Measurements from ENCODE around the gene PARP2.

Gene PARP2

DNA sequence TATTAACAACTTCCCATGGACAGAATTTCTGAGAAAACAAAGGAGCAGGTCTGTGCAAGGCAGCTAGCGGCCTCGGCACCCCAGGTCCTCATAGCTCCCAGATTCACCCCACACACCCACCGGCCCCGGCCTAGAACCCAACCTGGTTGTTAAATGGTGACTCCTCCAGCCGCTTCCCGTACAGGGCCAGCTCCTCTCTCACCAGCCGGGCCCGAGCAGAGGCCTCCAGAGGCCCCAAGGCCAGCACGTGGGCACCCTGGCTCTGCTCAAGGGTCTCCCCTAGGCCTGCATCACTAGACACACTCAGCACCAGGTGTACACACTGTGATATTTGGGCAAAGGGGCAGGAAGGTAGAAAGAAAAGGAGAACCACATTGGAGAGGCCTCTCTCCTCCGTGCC lies 39.6 kb downstream of the PARP2 start:
- TF ChIP-seq, protein P1, sequence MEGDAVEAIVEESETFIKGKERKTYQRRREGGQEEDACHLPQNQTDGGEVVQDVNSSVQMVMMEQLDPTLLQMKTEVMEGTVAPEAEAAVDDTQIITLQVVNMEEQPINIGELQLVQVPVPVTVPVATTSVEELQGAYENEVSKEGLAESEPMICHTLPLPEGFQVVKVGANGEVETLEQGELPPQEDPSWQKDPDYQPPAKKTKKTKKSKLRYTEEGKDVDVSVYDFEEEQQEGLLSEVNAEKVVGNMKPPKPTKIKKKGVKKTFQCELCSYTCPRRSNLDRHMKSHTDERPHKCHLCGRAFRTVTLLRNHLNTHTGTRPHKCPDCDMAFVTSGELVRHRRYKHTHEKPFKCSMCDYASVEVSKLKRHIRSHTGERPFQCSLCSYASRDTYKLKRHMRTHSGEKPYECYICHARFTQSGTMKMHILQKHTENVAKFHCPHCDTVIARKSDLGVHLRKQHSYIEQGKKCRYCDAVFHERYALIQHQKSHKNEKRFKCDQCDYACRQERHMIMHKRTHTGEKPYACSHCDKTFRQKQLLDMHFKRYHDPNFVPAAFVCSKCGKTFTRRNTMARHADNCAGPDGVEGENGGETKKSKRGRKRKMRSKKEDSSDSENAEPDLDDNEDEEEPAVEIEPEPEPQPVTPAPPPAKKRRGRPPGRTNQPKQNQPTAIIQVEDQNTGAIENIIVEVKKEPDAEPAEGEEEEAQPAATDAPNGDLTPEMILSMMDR (conservative IDR thresholded peaks at IDR 0.05; ENCODE audit: low read depth, low read length), result no peak
- no peak overlapping the region for H3K4me3 ChIP-seq (ENCODE audit: low read length)
- no peak for DNase-seq (ENCODE audit: low read depth)

DNA sequence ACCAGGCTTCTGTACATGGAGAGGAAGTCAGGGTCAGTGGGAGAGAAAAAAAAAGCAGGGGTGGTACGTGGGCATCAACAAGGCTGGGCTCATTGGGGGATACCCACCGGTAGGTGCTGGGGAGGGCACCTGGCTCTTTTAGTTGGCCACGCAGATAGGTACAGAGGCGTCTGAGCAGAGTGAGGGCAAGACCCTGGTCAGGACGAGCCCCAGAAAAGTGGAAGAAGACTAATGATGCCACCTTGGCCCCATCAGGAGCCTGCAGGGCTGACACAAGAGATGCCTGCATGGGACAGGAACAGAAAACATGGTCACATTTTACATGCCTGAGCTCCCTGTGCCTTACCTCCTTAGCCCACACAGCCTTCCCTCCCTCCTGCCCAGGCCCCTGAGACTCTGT lies 40.2 kb downstream of the PARP2 start:
- no peak for DNase-seq (ENCODE audit: low read depth)
- no peak overlapping the region for H3K4me3 ChIP-seq (ENCODE audit: low read length)
- TF ChIP-seq, protein P1 (conservative IDR thresholded peaks at IDR 0.05; ENCODE audit: low read depth, low read length), result no peak

DNA sequence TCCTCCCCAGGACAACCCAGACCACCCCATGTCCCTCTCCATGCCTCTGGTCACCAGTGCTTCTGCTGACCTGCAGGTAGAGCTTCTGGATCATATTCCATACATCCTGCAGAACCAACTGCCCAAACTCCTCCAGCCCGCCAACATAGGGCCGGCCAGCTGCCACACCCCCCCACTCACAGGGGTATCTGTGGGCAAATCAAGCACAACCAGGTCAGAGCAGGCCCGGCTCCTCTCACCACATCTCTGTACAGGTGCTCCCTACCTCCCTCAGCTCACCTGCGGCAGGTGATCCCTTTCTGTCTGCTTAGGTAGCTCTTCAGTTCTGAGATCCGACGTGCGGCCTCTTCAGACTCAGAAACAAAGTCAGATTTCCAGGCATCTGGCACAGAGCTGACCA lies 40.9 kb downstream of the PARP2 start:
- no peak overlapping the region for H3K4me3 ChIP-seq (ENCODE audit: low read length)
- DNase-seq (ENCODE audit: low read depth), result no peak
- TF ChIP-seq, protein P1 (conservative IDR thresholded peaks at IDR 0.05; ENCODE audit: low read depth, low read length), result no peak

DNA sequence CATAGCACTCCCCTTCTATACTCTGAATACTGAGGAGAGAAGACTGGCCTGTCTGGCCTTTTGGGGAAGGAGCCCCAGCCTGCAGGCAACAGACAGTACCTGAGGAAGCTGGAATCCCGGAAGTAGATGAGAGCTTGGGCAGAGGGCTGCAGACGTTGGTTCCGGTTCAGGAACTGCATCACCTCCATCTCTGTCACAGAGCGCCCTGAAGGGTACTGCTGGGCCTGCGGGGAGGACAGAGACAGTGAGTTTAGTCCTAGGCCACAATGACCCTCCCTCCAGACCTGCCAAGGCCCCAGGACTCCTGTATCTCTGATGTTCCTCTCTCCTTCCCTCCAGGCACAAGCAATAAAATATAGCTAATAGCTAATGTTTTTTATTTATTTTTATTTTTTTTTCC lies 41.5 kb downstream of the PARP2 start:
- no peak overlapping the region for H3K4me3 ChIP-seq (ENCODE audit: low read length)
- DNase-seq (ENCODE audit: low read depth), result no peak
- TF ChIP-seq, protein P1 (conservative IDR thresholded peaks at IDR 0.05; ENCODE audit: low read depth, low read length), result no peak

DNA sequence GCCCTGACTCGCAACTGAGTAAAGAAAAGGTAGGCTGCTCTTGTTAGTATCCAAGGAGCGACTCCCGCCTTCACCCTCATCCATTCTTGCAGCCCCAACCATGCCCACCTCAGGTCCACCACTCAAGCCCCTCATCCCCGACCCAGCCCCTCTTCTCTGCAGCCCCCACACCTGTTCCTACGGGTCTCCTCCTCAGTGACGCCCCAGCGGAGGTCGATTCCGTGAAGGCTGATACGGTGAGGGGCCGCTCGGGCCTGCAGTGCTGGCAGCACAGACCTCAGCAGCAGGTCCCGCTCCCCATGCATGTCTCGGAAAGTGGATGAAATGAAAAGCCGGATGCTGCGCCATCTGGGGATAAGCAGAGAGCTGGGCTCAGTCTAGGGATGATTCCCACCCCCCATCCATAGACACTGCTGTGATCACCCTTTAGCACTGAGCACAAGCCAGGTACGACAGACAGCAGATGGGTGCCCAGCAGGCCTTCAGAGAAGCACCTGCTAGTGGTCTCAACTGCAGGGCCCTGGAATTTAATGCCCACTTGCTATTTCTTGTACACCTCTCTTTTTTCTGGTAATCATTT lies 42.9 kb downstream of the PARP2 start:
- DNase-seq (ENCODE audit: low read depth), result no peak
- TF ChIP-seq, protein P1 (conservative IDR thresholded peaks at IDR 0.05; ENCODE audit: low read depth, low read length), result no peak
- H3K4me3 ChIP-seq (ENCODE audit: low read length), result no peak overlapping the region

DNA sequence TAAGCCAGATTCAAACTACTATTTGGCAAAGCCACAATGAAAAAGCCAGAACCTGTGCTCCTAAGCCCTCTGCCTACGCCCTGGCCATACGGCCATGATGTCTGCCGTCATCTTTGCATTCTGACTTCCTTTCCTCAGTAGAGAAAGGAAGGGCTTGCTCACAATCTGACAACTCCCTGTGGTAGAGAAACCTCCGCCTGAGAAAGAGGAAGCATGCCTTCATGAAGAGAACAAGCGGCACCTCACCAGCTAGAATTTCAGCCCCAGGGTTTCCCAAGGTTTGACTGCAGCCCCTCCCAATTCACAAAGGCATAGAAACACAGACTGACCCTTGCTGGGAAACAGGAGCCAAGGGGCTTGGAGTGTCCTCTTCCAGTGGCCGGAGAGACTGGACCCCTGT lies 44.1 kb downstream of the PARP2 start:
- TF ChIP-seq, protein P1 (conservative IDR thresholded peaks at IDR 0.05; ENCODE audit: low read depth, low read length), result no peak
- no peak overlapping the region for H3K4me3 ChIP-seq (ENCODE audit: low read length)
- no peak for DNase-seq (ENCODE audit: low read depth)

DNA sequence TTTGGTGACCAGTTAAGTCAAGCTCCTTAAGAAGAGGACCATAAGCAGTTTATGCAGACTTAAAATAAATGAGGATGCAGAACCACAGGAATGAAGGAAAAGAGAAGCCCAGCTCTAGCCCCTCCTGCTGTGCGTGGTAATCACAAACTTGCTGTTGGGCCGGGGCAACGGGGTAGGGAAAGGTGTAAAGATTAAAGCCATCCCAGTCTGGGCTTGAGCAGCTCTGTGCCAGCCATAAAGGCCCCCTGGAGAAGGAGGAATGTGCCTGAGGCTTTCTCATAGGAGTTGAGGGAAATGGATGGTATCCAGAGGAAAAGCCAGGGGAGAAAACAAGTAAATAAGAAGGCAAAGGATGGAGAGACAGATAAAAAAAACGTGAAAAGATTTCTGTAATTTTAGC lies 44.7 kb downstream of the PARP2 start:
- TF ChIP-seq, protein P1 (conservative IDR thresholded peaks at IDR 0.05; ENCODE audit: low read depth, low read length), result no peak
- DNase-seq (ENCODE audit: low read depth), result no peak
- H3K4me3 ChIP-seq (ENCODE audit: low read length), result no peak overlapping the region
